Measurements from ENCODE around the gene NAV2.

The NAV2 gene

GRCh38 chr11:20163783-20164481, 451.3 kb downstream of the NAV2 start:
- ATAC-seq (ENCODE audit: low read depth) (no peak), DNase-seq (ENCODE audit: low spot score in 2 of 2) (no peak)
- Mint-ChIP-seq H3K27ac (no peak overlapping the region), H3K4me1 (no peaks in the 10 kb centered on the region), H3K36me3 (no peaks in the 10 kb centered on the region), H3K4me3 (no peak overlapping the region), H3K27me3 (peaks cover 29% of the 10 kb centered on the region), H3K9me3 (peaks cover 1% of the 10 kb centered on the region)

Data from memory B cell (primary cell).